ENCODE data around the gene MPZL2. TPM values are rescaled to one million over a fixed set of nuclear protein-coding genes. Genes with fewer than 3 reads are reported as not detected.

Gene MPZL2
- total RNA-seq, 2 experiments from 2014 or later = 8.2 to 9.2 TPM

DNA sequence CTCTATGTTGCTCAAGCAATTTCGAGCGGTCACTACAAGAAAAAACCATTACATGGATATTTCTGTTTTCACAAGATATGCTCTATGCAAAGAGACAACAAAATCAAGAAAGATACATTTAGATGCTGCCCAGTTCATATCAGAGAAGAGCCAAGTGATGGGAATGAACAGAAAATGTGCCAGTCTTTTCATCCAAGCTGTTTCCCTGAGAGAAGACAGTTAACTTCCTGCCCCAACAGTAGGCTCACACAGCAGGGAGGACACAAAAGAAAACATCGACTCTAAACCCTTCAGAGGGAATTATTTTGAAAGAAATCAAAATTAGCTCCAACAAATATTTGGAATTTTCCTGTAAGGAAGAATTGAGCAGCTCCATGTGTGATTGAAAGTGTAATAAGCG lies 50.9 kb downstream of the MPZL2 start:
- no peaks in the 10 kb centered on the region for H3K27me3 Mint-ChIP-seq
- H3K36me3 Mint-ChIP-seq = peaks cover 45% of the 10 kb centered on the region
- peak overlapping the region; percentile 82 for H3K4me3 Mint-ChIP-seq
- POLR2A ChIA-PET = interaction anchor here (0.7 to 12.2 kb wide), 6 partner anchors 9 to 38 kb away, joined by 3 to 118 read pairs (median 14); partner anchors contain the start of genes JAML and MPZL3
- ATAC-seq (ENCODE audit: low read depth) = no peak
- no peak for DNase-seq
- H3K4me1 Mint-ChIP-seq = peaks cover 73% of the 10 kb centered on the region
- H3K9me3 Mint-ChIP-seq = no peaks in the 10 kb centered on the region
- H3K27ac Mint-ChIP-seq = peak overlapping the region; percentile 95

DNA sequence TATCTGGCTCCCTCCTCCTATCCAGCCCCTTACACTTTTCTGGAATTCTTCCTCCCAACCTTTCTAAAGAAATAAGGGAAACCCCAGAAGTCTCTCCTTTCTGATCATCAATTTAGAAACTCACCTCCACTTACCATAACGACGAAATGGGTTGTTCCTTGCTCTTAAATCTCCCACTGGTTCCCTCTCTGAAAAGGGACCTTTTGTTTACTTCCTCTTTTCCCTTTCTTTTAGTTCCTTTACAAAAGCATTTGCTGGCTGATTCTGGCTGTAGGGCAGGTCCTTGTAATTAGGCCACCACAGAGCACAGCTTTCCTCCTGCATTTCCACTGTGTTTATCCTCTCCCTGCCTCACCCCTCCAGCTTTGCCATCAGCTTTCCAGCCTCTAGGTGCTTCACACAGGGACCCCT lies 51.3 kb downstream of the MPZL2 start:
- no peaks in the 10 kb centered on the region for H3K27me3 Mint-ChIP-seq
- peak overlapping the region; percentile 82 for H3K4me3 Mint-ChIP-seq
- ATAC-seq (ENCODE audit: low read depth) (no peak), DNase-seq (no peak)
- peak overlapping the region; percentile 95 for H3K27ac Mint-ChIP-seq
- peaks cover 49% of the 10 kb centered on the region for H3K36me3 Mint-ChIP-seq
- H3K4me1 Mint-ChIP-seq = peaks cover 73% of the 10 kb centered on the region
- POLR2A ChIA-PET = interaction anchor here (0.7 to 12.2 kb wide), 5 partner anchors 9 to 39 kb away, joined by 3 to 118 read pairs (median 17); partner anchors contain the start of genes JAML and MPZL3
- H3K9me3 Mint-ChIP-seq = no peaks in the 10 kb centered on the region

DNA sequence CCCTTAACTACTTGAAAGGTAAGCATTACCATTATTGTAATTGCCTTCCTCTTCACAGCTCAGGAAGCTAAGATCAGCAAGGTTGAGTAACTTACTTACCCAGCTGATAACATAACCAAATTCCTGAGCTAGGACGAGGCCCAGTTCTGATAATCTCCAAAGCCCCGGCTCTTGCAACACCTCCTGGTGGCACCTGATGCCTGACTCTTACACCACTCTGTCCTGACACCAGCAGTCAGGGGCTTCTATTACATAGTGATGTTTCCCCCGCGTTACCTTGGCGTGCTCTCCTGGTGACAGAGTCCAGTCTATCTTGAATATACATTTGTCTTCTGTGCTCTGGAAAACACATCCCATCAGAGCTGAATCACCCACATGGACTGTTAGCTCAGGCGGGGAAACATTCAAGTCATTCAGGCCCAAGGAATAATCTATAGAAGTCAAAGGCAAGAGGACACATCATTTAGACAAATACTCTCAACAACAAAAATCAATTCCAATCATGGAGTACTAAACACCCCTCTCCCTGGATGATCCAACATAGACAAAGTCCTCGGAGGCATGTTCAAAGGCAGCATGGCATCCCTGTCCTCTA lies 51.9 kb downstream of the MPZL2 start:
- Mint-ChIP-seq H3K36me3 (peaks cover 51% of the 10 kb centered on the region), H3K4me3 (no peak overlapping the region), H3K4me1 (peaks cover 70% of the 10 kb centered on the region), H3K27ac (peak overlapping the region; percentile 95), H3K9me3 (no peaks in the 10 kb centered on the region), H3K27me3 (no peaks in the 10 kb centered on the region)
- DNase-seq (no peak), ATAC-seq (ENCODE audit: low read depth) (no peak)
- POLR2A ChIA-PET = interaction anchor here (0.7 to 12.2 kb wide), 5 partner anchors 9 to 40 kb away, joined by 3 to 118 read pairs (median 5); partner anchors contain the start of gene MPZL3

DNA sequence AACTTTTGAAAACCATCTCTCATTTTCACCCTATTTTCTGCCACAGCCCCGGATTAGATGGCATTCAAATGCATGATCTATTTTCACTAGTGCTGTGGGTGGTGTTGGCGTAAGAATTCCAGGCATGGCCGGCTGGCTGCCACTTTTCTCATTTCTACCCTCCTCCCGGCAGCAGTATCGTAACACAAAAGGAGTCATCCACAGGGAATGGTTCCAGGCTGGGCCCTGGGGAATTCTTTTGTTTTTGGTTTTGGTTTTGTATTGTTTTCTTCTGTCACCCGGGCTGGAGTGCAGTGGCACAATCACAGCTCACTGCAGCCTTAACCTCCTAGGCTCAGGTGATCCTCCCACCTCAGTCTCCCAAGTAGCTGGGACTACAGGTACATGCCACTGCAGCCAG lies 53.1 kb downstream of the MPZL2 start:
- Mint-ChIP-seq H3K27ac (peak overlapping the region; percentile 49), H3K9me3 (peaks cover 1% of the 10 kb centered on the region), H3K4me3 (no peak overlapping the region), H3K36me3 (peaks cover 61% of the 10 kb centered on the region), H3K27me3 (no peaks in the 10 kb centered on the region), H3K4me1 (peaks cover 71% of the 10 kb centered on the region)
- POLR2A ChIA-PET = interaction anchor here (1.7 to 12.2 kb wide), 3 partner anchors 8 to 41 kb away, joined by 5 to 118 read pairs (median 17); partner anchors contain the start of gene MPZL3
- DNase-seq (no peak), ATAC-seq (ENCODE audit: low read depth) (no peak)

DNA sequence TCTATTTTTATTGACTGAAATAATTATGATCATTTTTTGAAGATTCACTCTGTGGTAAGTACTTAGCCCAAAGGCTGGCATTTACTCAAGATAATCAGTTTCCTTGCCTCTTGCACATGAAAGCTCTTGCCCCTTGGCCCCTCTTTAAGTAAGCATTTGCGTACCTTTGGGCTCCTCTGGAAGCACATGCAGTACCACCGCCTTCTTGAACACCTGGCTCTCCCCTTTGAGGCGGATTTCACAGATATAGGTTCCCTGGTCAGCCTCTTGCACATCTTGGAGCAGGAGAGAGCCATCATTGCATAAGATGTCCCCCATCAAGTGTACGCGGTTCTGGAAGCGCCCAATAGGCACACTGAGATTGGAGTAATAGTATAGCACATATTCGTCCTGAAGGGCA lies 53.8 kb downstream of the MPZL2 start:
- DNase-seq (no peak), ATAC-seq (ENCODE audit: low read depth) (no peak)
- POLR2A ChIA-PET = interaction anchor here (3.7 kb wide), 1 partner anchor 12 kb away, joined by 17 read pairs; no protein-coding TSS in a partner anchor
- no peak overlapping the region for H3K4me3 Mint-ChIP-seq
- H3K36me3 Mint-ChIP-seq = peaks cover 68% of the 10 kb centered on the region
- H3K27ac Mint-ChIP-seq = no peak overlapping the region
- peaks cover 72% of the 10 kb centered on the region for H3K4me1 Mint-ChIP-seq
- H3K9me3 Mint-ChIP-seq = peaks cover 1% of the 10 kb centered on the region
- H3K27me3 Mint-ChIP-seq = no peaks in the 10 kb centered on the region

DNA sequence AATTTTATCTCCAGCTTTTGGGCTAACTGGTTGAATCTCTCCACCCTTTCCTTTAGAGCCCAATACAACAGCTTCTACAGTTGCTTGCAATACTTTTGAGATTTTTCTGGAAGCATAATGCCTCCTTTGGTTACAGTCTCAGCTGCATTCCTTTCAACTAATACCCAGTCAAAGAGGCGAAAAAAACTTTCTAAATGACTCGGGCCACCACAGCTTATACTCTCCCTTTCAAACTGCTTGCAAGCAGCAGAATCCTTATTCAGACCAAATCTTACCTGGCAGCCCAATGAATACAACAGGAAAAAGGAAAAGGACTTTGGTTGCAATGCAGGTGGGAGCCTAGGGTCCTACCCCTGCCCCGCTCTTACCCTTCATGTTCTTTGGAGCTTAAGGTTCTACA lies 55.1 kb downstream of the MPZL2 start:
- DNase-seq = no peak
- no peak for ATAC-seq (ENCODE audit: low read depth)
- Mint-ChIP-seq H3K36me3 (peaks cover 73% of the 10 kb centered on the region), H3K27me3 (no peaks in the 10 kb centered on the region), H3K27ac (peak overlapping the region; percentile 28), H3K4me3 (no peak overlapping the region), H3K4me1 (peaks cover 64% of the 10 kb centered on the region), H3K9me3 (peaks cover 1% of the 10 kb centered on the region)
- POLR2A ChIA-PET = interaction anchor here (1.2 to 1.8 kb wide), 2 partner anchors 16 to 18 kb away, joined by 4 read pairs; no protein-coding TSS in a partner anchor

DNA sequence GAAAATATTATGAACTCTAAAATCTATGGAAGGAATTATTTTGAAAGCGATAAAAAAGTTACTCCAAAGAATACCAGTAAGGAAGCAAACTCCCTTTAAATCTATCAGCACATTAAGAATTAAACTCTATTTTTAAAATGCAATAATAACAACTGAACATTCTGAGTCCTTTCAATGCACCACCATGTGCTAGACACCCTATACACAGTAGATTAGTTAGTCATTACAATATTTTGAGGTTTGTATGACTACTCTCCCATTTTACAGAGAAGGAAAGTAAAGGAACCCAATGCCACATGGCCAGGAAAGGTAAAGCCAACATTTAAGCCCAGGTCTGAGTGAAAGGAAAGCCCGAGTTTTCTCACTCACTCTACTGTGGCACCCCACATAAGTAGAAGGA lies 57.0 kb downstream of the MPZL2 start:
- no peak for ATAC-seq (ENCODE audit: low read depth)

DNA sequence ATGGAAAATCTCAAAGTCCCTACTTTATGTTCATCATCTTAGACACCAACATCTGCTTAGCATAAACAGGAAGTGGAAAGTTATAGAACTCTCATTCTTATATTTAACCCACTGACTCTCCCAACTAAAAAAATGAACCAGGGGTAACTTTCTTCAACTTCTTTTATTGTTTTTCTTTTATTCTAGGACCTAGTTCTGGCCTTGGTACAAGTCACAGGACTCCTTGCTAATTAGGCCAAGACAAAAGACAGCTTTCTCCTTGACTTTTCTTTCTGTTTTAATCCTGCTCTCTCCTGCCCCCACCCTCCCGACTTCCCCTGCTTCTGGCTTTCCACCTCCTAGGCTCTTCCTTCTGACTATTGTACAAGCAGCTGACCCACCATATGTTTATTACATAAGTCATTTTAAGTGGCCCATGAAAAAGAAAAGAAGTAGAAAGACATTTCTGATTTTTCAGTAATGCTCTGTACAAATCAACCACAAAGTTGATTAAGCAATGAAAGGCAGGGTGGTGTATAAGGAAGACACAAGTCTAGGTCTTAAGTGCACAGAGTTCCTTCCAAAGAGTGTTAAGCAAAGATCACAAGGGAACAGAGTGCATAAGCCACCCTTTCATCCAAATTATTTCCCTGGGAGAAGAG lies 57.6 kb downstream of the MPZL2 start:
- Mint-ChIP-seq H3K4me1 (peaks cover 41% of the 10 kb centered on the region), H3K36me3 (peaks cover 53% of the 10 kb centered on the region), H3K9me3 (peaks cover 1% of the 10 kb centered on the region)

More for the DNA sequence above, 57.0 kb downstream of the MPZL2 start:
- Mint-ChIP-seq H3K36me3 (peaks cover 59% of the 10 kb centered on the region), H3K27ac (peak overlapping the region; percentile 91), H3K27me3 (no peaks in the 10 kb centered on the region), H3K9me3 (peaks cover 1% of the 10 kb centered on the region), H3K4me3 (peak overlapping the region; percentile 73), H3K4me1 (peaks cover 46% of the 10 kb centered on the region)
- POLR2A ChIA-PET = interaction anchor here (0.8 to 2.6 kb wide), 5 partner anchors 8 to 45 kb away, joined by 3 to 7 read pairs (median 4); partner anchors contain the start of gene MPZL3
- DNase-seq = no peak

DNA sequence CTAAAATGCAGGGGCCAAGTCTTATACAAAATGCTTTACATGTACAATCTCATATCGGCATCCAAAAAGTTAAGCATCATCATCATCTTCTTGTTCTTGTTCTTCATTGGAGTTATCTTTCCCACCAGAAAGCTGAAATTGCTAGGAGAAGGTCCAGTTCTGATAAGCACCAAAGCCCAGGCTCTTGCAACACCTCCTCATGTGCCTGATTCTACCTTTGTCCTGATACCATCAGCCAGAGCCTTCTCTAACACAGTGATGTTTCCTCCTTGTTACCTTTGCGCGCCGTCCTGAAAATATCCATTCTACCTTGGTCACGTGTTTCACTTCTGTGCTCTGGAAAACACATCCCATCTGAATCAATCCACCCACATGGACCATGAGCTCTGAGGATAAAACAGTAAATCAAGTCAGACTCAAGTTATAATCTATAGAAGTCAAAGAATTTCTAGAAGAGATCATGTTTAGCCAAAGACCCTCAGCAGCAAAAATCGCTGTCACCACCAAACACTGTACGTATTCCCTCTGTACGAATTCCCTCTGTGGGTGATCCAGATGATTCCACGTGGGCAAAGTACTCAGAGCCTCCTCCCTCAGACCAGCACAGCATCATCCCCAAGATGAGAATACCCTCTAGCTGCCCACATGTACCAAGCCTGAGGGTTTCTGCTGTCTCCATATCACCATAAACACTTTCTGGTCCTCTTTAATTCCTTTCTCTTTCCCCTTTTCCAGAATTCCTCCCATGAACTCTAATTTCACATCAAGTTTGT lies 58.3 kb downstream of the MPZL2 start:
- no peak for DNase-seq
- no peak for ATAC-seq (ENCODE audit: low read depth)
- Mint-ChIP-seq H3K27ac (peak overlapping the region; percentile 91), H3K36me3 (peaks cover 47% of the 10 kb centered on the region), H3K27me3 (no peaks in the 10 kb centered on the region), H3K9me3 (peaks cover 1% of the 10 kb centered on the region), H3K4me1 (peaks cover 41% of the 10 kb centered on the region), H3K4me3 (peak overlapping the region; percentile 73)
- POLR2A ChIA-PET = interaction anchor here (1.0 to 2.6 kb wide), 4 partner anchors 9 to 99 kb away, joined by 3 to 7 read pairs (median 4); partner anchors contain the start of genes CD3E and MPZL3

More for the DNA sequence above, 57.6 kb downstream of the MPZL2 start:
- H3K27ac Mint-ChIP-seq = peak overlapping the region; percentile 91
- POLR2A ChIA-PET = interaction anchor here (0.8 to 2.6 kb wide), 5 partner anchors 8 to 98 kb away, joined by 3 to 7 read pairs (median 4); partner anchors contain the start of genes CD3E and MPZL3
- ATAC-seq (ENCODE audit: low read depth) (no peak), DNase-seq (no peak)
- H3K27me3 Mint-ChIP-seq = no peaks in the 10 kb centered on the region
- H3K4me3 Mint-ChIP-seq = peak overlapping the region; percentile 73

Other genes with a start within 250 kb of the MPZL2 start
- gene TMPRSS4, start 187.2 kb downstream of the MPZL2 start, total RNA-seq = under 1 TPM; 0.30 to 0.40 TPM
- gene SMIM35, start 177.3 kb downstream of the MPZL2 start, total RNA-seq = 1 to 10 TPM; 3.0 to 3.1 TPM
- under 1 TPM in 1 of 2 experiments, not detected in 1; 0.17 TPM for gene SCN4B, start 111.5 kb downstream of the MPZL2 start, total RNA-seq
- gene SCN2B, start 87.7 kb downstream of the MPZL2 start, total RNA-seq = not detected
- gene JAML, start 39.3 kb downstream of the MPZL2 start, total RNA-seq = 100 to 1,000 TPM; 181 to 189 TPM
- gene MPZL3, start 11.9 kb downstream of the MPZL2 start, total RNA-seq = 10 to 100 TPM; 24.5 to 29.8 TPM
- gene CD3E, start 40.4 kb upstream of the MPZL2 start, total RNA-seq = 100 to 1,000 TPM; 607 to 630 TPM
- gene CD3D, start 78.4 kb upstream of the MPZL2 start, total RNA-seq = 100 to 1,000 TPM; 424 to 433 TPM
- 100 to 1,000 TPM; 199 to 212 TPM for gene CD3G, start 80.0 kb upstream of the MPZL2 start, total RNA-seq
- gene UBE4A, start 95.3 kb upstream of the MPZL2 start, total RNA-seq = 10 to 100 TPM; 43.4 to 44.4 TPM
- gene ATP5MG, start 137.3 kb upstream of the MPZL2 start, total RNA-seq = 100 to 1,000 TPM; 202 to 224 TPM
- 100 to 1,000 TPM; 117 to 126 TPM for gene KMT2A, start 172.2 kb upstream of the MPZL2 start, total RNA-seq